Breast epithelium (tissue), 3 donors: Measurements from ENCODE around the gene AARS1.

Experiments used
- POLR2AphosphoS5 ChIP-seq, 3 donors: sonication (generic); formaldehyde crosslinking; IDR thresholded peaks; one replicate each; pipeline ENCODE4 v1.6.1; 2017; ENCODE audit warnings: antibody characterized with exemption in 3 of 3
- TF ChIP-seq, protein P1 (sequence below), 3 donors: fragments of 450-650 bp; IDR thresholded peaks; one replicate each; pipeline ENCODE4 v1.5.1; 2016 to 2017; ENCODE audit warnings: antibody characterized with exemption in 3 of 3, mild to moderate bottlenecking in 3 of 3, moderate library complexity in 3 of 3

DNA sequence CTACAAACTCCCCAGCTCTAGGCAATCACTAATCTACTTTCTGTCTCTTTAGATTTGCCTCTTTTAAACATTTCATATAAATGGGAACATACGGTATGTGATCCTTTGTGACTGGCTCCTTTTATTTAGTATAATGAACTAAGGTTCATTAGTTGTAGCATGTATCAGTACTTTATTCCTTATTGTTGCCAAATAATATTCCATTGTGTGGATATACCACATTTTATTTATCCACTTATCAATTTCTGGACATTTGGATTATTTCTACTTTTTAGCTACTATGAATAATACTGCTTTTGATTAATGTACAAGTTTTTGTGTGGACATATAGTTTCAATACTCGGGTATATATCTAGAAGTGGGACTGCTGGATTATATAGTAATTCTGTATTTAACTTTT is 17.6 kb upstream of the AARS1 start:
- no peak for TF ChIP-seq POLR2AphosphoS5 (IDR thresholded peaks at IDR 0.05)
- TF ChIP-seq, protein P1, sequence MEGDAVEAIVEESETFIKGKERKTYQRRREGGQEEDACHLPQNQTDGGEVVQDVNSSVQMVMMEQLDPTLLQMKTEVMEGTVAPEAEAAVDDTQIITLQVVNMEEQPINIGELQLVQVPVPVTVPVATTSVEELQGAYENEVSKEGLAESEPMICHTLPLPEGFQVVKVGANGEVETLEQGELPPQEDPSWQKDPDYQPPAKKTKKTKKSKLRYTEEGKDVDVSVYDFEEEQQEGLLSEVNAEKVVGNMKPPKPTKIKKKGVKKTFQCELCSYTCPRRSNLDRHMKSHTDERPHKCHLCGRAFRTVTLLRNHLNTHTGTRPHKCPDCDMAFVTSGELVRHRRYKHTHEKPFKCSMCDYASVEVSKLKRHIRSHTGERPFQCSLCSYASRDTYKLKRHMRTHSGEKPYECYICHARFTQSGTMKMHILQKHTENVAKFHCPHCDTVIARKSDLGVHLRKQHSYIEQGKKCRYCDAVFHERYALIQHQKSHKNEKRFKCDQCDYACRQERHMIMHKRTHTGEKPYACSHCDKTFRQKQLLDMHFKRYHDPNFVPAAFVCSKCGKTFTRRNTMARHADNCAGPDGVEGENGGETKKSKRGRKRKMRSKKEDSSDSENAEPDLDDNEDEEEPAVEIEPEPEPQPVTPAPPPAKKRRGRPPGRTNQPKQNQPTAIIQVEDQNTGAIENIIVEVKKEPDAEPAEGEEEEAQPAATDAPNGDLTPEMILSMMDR (IDR thresholded peaks at IDR 0.05), result no peak
